NCI-H2196 treated with DMSO at 0.1 percent for 48 hours (cell line): ENCODE data around the gene ADGRD1.
"Not testable (repeated sequence)": the region's sequence is repeated elsewhere in the genome, so short reads cannot be mapped to it uniquely, and the experiment has no call there.

ENCODE experiments used
- DNase-seq: peaks from one replicate; lab custom pipeline; 2025; ENCODE audit not compliant: unreplicated experiment; lab: John Stamatoyannopoulos, UW

Gene ADGRD1

GRCh38 chr12:131067981-131068851, 114.5 kb downstream of the ADGRD1 start:
- DNase-seq = no peak

- not testable (repeated sequence) for DNase-seq
Observed at GRCh38 chr12:131068926-131069720, 115.4 kb downstream of the ADGRD1 start.

GRCh38 chr12:131070136-131070535, 116.4 kb downstream of the ADGRD1 start:
- not testable (repeated sequence) for DNase-seq

- not testable (repeated sequence) for DNase-seq
Observed at GRCh38 chr12:131070668-131071067, 117.0 kb downstream of the ADGRD1 start.

GRCh38 chr12:131071234-131071820, 117.6 kb downstream of the ADGRD1 start:
- DNase-seq = not testable (repeated sequence)

GRCh38 chr12:131071950-131072349, 118.2 kb downstream of the ADGRD1 start:
- DNase-seq = not testable (repeated sequence)

GRCh38 chr12:131072451-131073230, 118.9 kb downstream of the ADGRD1 start:
- no peak for DNase-seq

GRCh38 chr12:131074221-131075083, 120.7 kb downstream of the ADGRD1 start:
- DNase-seq = no peak

- DNase-seq = no peak
Observed at GRCh38 chr12:131075194-131075593, 121.5 kb downstream of the ADGRD1 start.

- DNase-seq = no peak
Observed at GRCh38 chr12:131075611-131076010, 121.9 kb downstream of the ADGRD1 start.

GRCh38 chr12:131076296-131076695, 122.6 kb downstream of the ADGRD1 start:
- DNase-seq = no peak

GRCh38 chr12:131076791-131077747, 123.4 kb downstream of the ADGRD1 start:
- no peak for DNase-seq

- DNase-seq = no peak
Observed at GRCh38 chr12:131077931-131078391, 124.3 kb downstream of the ADGRD1 start.

GRCh38 chr12:131082290-131083194, 128.8 kb downstream of the ADGRD1 start:
- DNase-seq = no peak

- no peak for DNase-seq
Observed at GRCh38 chr12:131084341-131085011, 130.8 kb downstream of the ADGRD1 start.

GRCh38 chr12:131085125-131085815, 131.6 kb downstream of the ADGRD1 start:
- DNase-seq = no peak
